GM23338 (cell line): ENCODE data around the gene RAB13. TPM values are rescaled to one million over a fixed set of nuclear protein-coding genes. Genes with fewer than 3 reads are reported as not detected.

Experiments
- ATAC-seq: fragments of 200-7000 bp; cut with Tn5 transposase; 3 replicates; pipeline ENCODE4 v1.9.1; 2020
- DNase-seq: peaks from one replicate; pipeline ENCODE4 v3.0.0-alpha.2; 2015; ENCODE audit warnings: low spot score
- H2AFZ ChIP-seq: fragments of 200-600 bp; sonication (generic); 2 replicates; pipeline ENCODE4 v1.8.0; 2016; ENCODE audit warnings: antibody characterized with exemption, mild to moderate bottlenecking, moderate library complexity
- H3F3A ChIP-seq: fragments of 200-600 bp; sonication (generic); replicated peaks from 2 replicates; pipeline ENCODE4 v1.8.0; 2017; ENCODE audit warnings: antibody characterized with exemption, mixed run types, low read depth
- H3K27ac ChIP-seq: fragments of 200-600 bp; sonication (generic); 2 replicates; pipeline ENCODE4 v1.6.1; 2016; ENCODE audit warnings: low read depth
- H3K27me3 ChIP-seq: fragments of 200-600 bp; sonication (generic); 2 replicates; pipeline ENCODE4 v1.8.0; 2016; ENCODE audit warnings: mild to moderate bottlenecking, mixed run types, moderate library complexity; ENCODE audit not compliant: insufficient read depth
- H3K36me3 ChIP-seq: fragments of 200-600 bp; sonication (generic); 2 replicates; pipeline ENCODE4 v1.8.0; 2016; ENCODE audit warnings: mild to moderate bottlenecking; ENCODE audit not compliant: insufficient read depth
- H3K4me1 ChIP-seq: fragments of 200-600 bp; sonication (generic); 2 replicates; pipeline ENCODE4 v1.8.0; 2016; ENCODE audit warnings: mild to moderate bottlenecking, moderate library complexity; ENCODE audit not compliant: insufficient read depth
- H3K4me2 ChIP-seq: fragments of 200-600 bp; sonication (generic); 2 replicates; pipeline ENCODE4 v1.7.1; 2017; ENCODE audit warnings: mixed run types
- H3K4me3 ChIP-seq: fragments of 200-600 bp; sonication (generic); 2 replicates; pipeline ENCODE4 v1.6.1; 2016; ENCODE audit warnings: mixed run types
- H3K79me2 ChIP-seq: fragments of 200-600 bp; sonication (generic); replicated peaks from 2 replicates; pipeline ENCODE4 v1.8.0; 2017; ENCODE audit warnings: mild to moderate bottlenecking; ENCODE audit not compliant: insufficient read depth
- H3K9me2 ChIP-seq: fragments of 200-600 bp; sonication (generic); 2 replicates; pipeline ENCODE4 v1.8.0; 2017; ENCODE audit not compliant: insufficient read depth
- H4K20me1 ChIP-seq: fragments of 200-600 bp; sonication (generic); replicated peaks from 2 replicates; pipeline ENCODE4 v1.8.0; 2017; ENCODE audit warnings: mild to moderate bottlenecking; ENCODE audit not compliant: insufficient read depth
- H3K27ac Mint-ChIP-seq: 2 replicates; pipeline ENCODE4 v1.8.0; 2020; ENCODE audit warnings: inconsistent platforms, mild to moderate bottlenecking, moderate library complexity, mixed read lengths
- H3K27me3 Mint-ChIP-seq: 3 replicates; pipeline ENCODE4 v1.8.0; 2022; ENCODE audit warnings: low read depth, mild to moderate bottlenecking, moderate library complexity, mixed read lengths, inconsistent platforms; ENCODE audit not compliant: insufficient read depth, poor library complexity
- H3K36me3 Mint-ChIP-seq: 3 replicates; pipeline ENCODE4 v1.8.0; 2021; ENCODE audit warnings: low read depth, mild to moderate bottlenecking, inconsistent platforms, moderate library complexity, mixed read lengths
- H3K4me1 Mint-ChIP-seq: 3 replicates; pipeline ENCODE4 v1.8.0; 2020; ENCODE audit warnings: mild to moderate bottlenecking, inconsistent platforms, mixed read lengths
- H3K4me3 Mint-ChIP-seq: 3 replicates; pipeline ENCODE4 v1.8.0; 2021; ENCODE audit warnings: moderate library complexity, mild to moderate bottlenecking, inconsistent platforms, mixed read lengths
- H3K9me3 Mint-ChIP-seq: 3 replicates; pipeline ENCODE4 v1.8.0; 2020; ENCODE audit warnings: moderate library complexity, mild to moderate bottlenecking, inconsistent platforms, mixed read lengths
- CREB1 ChIP-seq: fragments of 250-450 bp; sonication (Bioruptor Pico); IDR thresholded peaks from 2 replicates; pipeline ENCODE4 v1.5.0; 2020; ENCODE audit warnings: low read depth, mild to moderate bottlenecking, moderate library complexity
- CTCF ChIP-seq, 2 experiments: fragments of 200-600 bp in 1 of 2; sonication (generic) in 1 of 2; conservative IDR thresholded peaks; 2 replicates each; pipeline versions ENCODE4 v1.5.1 to v1.6.1; 2016 to 2017; ENCODE audit warnings: antibody characterized with exemption in 2 of 2, low read depth in 2 of 2, mild to moderate bottlenecking in 2 of 2, moderate library complexity in 1 of 2
- ETS1 ChIP-seq: IDR thresholded peaks from 2 replicates; pipeline ENCODE4 v1.6.1; 2016; ENCODE audit warnings: antibody characterized with exemption
- EZH2 ChIP-seq: fragments of 200-600 bp; sonication (generic); IDR thresholded peaks from one replicate; pipeline ENCODE4 v1.8.0; 2017; ENCODE audit warnings: antibody characterized with exemption, mild to moderate bottlenecking, low read depth; ENCODE audit not compliant: unreplicated experiment
- EZH2phosphoT487 ChIP-seq: fragments of 200-600 bp; sonication (generic); IDR thresholded peaks from one replicate; pipeline ENCODE4 v1.8.1; 2018; ENCODE audit warnings: antibody characterized with exemption; ENCODE audit not compliant: unreplicated experiment
- JUNB ChIP-seq: IDR thresholded peaks from one replicate; pipeline ENCODE4 v1.6.1; 2016; ENCODE audit warnings: antibody characterized with exemption; ENCODE audit not compliant: unreplicated experiment
- NANOG ChIP-seq: IDR thresholded peaks from 2 replicates; pipeline ENCODE4 v1.6.1; 2016; ENCODE audit warnings: antibody characterized with exemption, borderline replicate concordance
- POLR2AphosphoS5 ChIP-seq: IDR thresholded peaks from 2 replicates; pipeline ENCODE4 v1.6.1; 2016; ENCODE audit warnings: antibody characterized with exemption, low read depth
- REST ChIP-seq: IDR thresholded peaks from one replicate; pipeline ENCODE4 v1.6.1; 2018; ENCODE audit warnings: antibody characterized with exemption; ENCODE audit not compliant: unreplicated experiment
- STAT1 ChIP-seq: IDR thresholded peaks from one replicate; pipeline ENCODE4 v1.6.1; 2016; ENCODE audit warnings: antibody characterized with exemption; ENCODE audit not compliant: unreplicated experiment
- ZNF114 ChIP-seq: fragments of 250-450 bp; sonication (Bioruptor Pico); IDR thresholded peaks from 2 replicates; pipeline ENCODE4 v1.5.0; 2020; ENCODE audit warnings: mild to moderate bottlenecking, moderate library complexity
- ZNF331 ChIP-seq: fragments of 250-450 bp; sonication (Bioruptor Pico); IDR thresholded peaks from 2 replicates; pipeline ENCODE4 v1.5.0; 2020; ENCODE audit warnings: low read depth, mild to moderate bottlenecking, moderate library complexity
- ZNF462 ChIP-seq: fragments of 250-450 bp; sonication (Bioruptor Pico); IDR thresholded peaks from 2 replicates; pipeline ENCODE4 v1.5.0; 2020; ENCODE audit warnings: mild to moderate bottlenecking, moderate library complexity
- polyA plus RNA-seq: library from polyadenylated mRNA; unstranded; fragments of >200 nt; fragmentation: Nextera tagmentation; extraction: Ambion mirVana; gene quantifications from 2 replicates; pipeline ENCODE4 v1.2.1, GENCODE V29; 2016
- total RNA-seq: library from RNA; depleted of rRNA; stranded (reverse); fragments of >200 nt; shearing (Covaris generic); gene quantifications from 2 replicates; pipeline ENCODE4 v1.2.3, GENCODE V29; 2014

RAB13 gene
- total and polyA plus RNA-seq, 2 experiments from 2014 or later = 38.6 to 171 TPM

- H4K20me1 ChIP-seq = no peaks in the 10 kb centered on the region; the same call in 1 of the 2 replicates
- ATAC-seq (peak; percentile 90), DNase-seq (peak; percentile 96)
- H2AFZ ChIP-seq = peak within 1 kb of the TSS; percentile 88
- peak within 1 kb of the TSS; percentile 85 for H3K27ac ChIP-seq
- peaks cover 74% of the 10 kb centered on the region for H3K36me3 Mint-ChIP-seq
- H3K9me3 Mint-ChIP-seq = no peaks in the 10 kb centered on the region
- no peaks in the 10 kb centered on the region for H3K9me2 ChIP-seq
- peak within 1 kb of the TSS; percentile 91 for H3K4me2 ChIP-seq
- H3K4me3 Mint-ChIP-seq = peak within 1 kb of the TSS; percentile 97
- peaks cover 18% of the 10 kb centered on the region for H3K79me2 ChIP-seq
- no peaks in the 10 kb centered on the region for H3K27me3 ChIP-seq
- H3K4me1 ChIP-seq = no peaks in the 10 kb centered on the region
- H3K4me3 ChIP-seq = peak within 1 kb of the TSS; percentile 99
- H3F3A ChIP-seq = peaks cover 36% of the 10 kb centered on the region
- H3K36me3 ChIP-seq = peaks cover 25% of the 10 kb centered on the region; the same call in 1 of the 2 replicates
- no peak for TF ChIP-seq EZH2phosphoT487
- peak; percentile 90 for TF ChIP-seq ETS1
- TF ChIP-seq ZNF114 (CRISPR knock-in tag) = no peak
- no peak for TF ChIP-seq NANOG
- TF ChIP-seq CTCF (conservative IDR thresholded peaks at IDR 0.05; ENCODE audit: low read depth in 2 of 2) = no peak
- 0 out of 2 replicates have a peak, but pooled peaks have one; percentile 39 for TF ChIP-seq CREB1 (CRISPR knock-in tag)
- no peak for TF ChIP-seq ZNF462
- TF ChIP-seq STAT1 = peak; percentile 18
- TF ChIP-seq ZNF331 (CRISPR knock-in tag) = no peak
- TF ChIP-seq JUNB = peak; percentile 63
- peak; percentile 6 for TF ChIP-seq REST
- TF ChIP-seq EZH2 = no peak
- peak; percentile 88 for TF ChIP-seq POLR2AphosphoS5
- peak within 1 kb of the TSS; percentile 97 for H3K27ac Mint-ChIP-seq
- peaks cover 20% of the 10 kb centered on the region for H3K4me1 Mint-ChIP-seq
- peaks cover 10% of the 10 kb centered on the region for H3K27me3 Mint-ChIP-seq
These were observed 8.6 kb downstream of the RAB13 start, which contains the start of gene JTB for GRCh38 chr1:153977250-153978240. TSS of gene JTB (minus strand) at chr1:153977674. CDS start at chr1:153977252, 422 bp downstream.
